H9 (cell line): ENCODE data around the gene KIF1A. TPM values are rescaled to one million over a fixed set of nuclear protein-coding genes. Genes with fewer than 3 reads are reported as not detected.

Experiments
- DNase-seq: peaks from one replicate; pipeline ENCODE4 v3.0.0-alpha.2; 2017
- H2AFZ ChIP-seq: one replicate; pipeline ENCODE4 v1.6.1; 2013; ENCODE audit warnings: mild to moderate bottlenecking, low read length, control low read depth, moderate library complexity
- H2AK5ac ChIP-seq: 2 replicates; pipeline ENCODE4 v1.6.1; 2013; ENCODE audit warnings: low read length, control low read depth, mixed read lengths; ENCODE audit not compliant: insufficient read length
- H2BK120ac ChIP-seq: one replicate; pipeline ENCODE4 v1.6.1; 2013; ENCODE audit warnings: low read depth, mild to moderate bottlenecking, low read length, control low read depth, inconsistent platforms; ENCODE audit not compliant: poor library complexity, severe bottlenecking
- H2BK12ac ChIP-seq: 2 replicates; pipeline ENCODE4 v1.6.1; 2013; ENCODE audit warnings: low read length, control low read depth, mixed read lengths, low read depth; ENCODE audit not compliant: insufficient read length
- H2BK15ac ChIP-seq: 2 replicates; pipeline ENCODE4 v1.6.1; 2013; ENCODE audit warnings: low read depth, low read length, control low read depth
- H2BK20ac ChIP-seq: one replicate; pipeline ENCODE4 v1.6.1; 2013; ENCODE audit warnings: low read depth, mild to moderate bottlenecking, low read length, control low read depth, inconsistent platforms; ENCODE audit not compliant: poor library complexity, severe bottlenecking
- H2BK5ac ChIP-seq: 2 replicates; pipeline ENCODE4 v1.6.1; 2013; ENCODE audit warnings: low read length, control low read depth, mixed read lengths; ENCODE audit not compliant: insufficient read length
- H3K14ac ChIP-seq: 2 replicates; pipeline ENCODE4 v1.6.1; 2013; ENCODE audit warnings: low read length, control low read depth; ENCODE audit not compliant: insufficient read depth
- H3K18ac ChIP-seq: 2 replicates; pipeline ENCODE4 v1.6.1; 2013; ENCODE audit warnings: low read depth, mild to moderate bottlenecking, mixed read lengths, low read length, control low read depth; ENCODE audit not compliant: insufficient read length
- H3K23ac ChIP-seq: 2 replicates; pipeline ENCODE4 v1.6.1; 2013; ENCODE audit warnings: low read length, control low read depth, mixed read lengths, low read depth; ENCODE audit not compliant: insufficient read length
- H3K23me2 ChIP-seq: 2 replicates; pipeline ENCODE4 v1.6.1; 2013; ENCODE audit warnings: low read depth, mild to moderate bottlenecking, mixed read lengths, low read length, control low read depth; ENCODE audit not compliant: insufficient read length, poor library complexity, severe bottlenecking
- H3K27ac ChIP-seq: 2 replicates; pipeline ENCODE4 v1.5.1; 2013; ENCODE audit warnings: low read length, control low read depth, mixed read lengths, low read depth; ENCODE audit not compliant: insufficient read length
- H3K27me3 ChIP-seq: 2 replicates; pipeline ENCODE4 v1.6.1; 2013; ENCODE audit warnings: low read length, control low read depth, inconsistent platforms; ENCODE audit not compliant: insufficient read depth
- H3K4ac ChIP-seq: 2 replicates; pipeline ENCODE4 v1.6.1; 2013; ENCODE audit warnings: low read depth, mild to moderate bottlenecking, control low read depth, inconsistent platforms, low read length, moderate library complexity
- H3K4me1 ChIP-seq: 2 replicates; pipeline ENCODE4 v1.6.1; 2013; ENCODE audit warnings: low read length, control low read depth, inconsistent platforms; ENCODE audit not compliant: insufficient read depth
- H3K4me2 ChIP-seq: 2 replicates; pipeline ENCODE4 v1.6.1; 2013; ENCODE audit warnings: low read length, control low read depth, mixed read lengths; ENCODE audit not compliant: insufficient read length, insufficient read depth
- H3K56ac ChIP-seq: 2 replicates; pipeline ENCODE4 v1.6.1; 2013; ENCODE audit warnings: low read depth, mild to moderate bottlenecking, mixed read lengths, low read length, control low read depth; ENCODE audit not compliant: insufficient read length
- H3K79me1 ChIP-seq: 2 replicates; pipeline ENCODE4 v1.6.1; 2013; ENCODE audit warnings: low read depth, mild to moderate bottlenecking, moderate library complexity, low read length, control low read depth, inconsistent platforms; ENCODE audit not compliant: insufficient read depth, poor library complexity, severe bottlenecking
- H3K79me2 ChIP-seq: 2 replicates; pipeline ENCODE4 v1.6.1; 2013; ENCODE audit warnings: low read length, control low read depth, inconsistent platforms; ENCODE audit not compliant: insufficient read depth
- H3K9ac ChIP-seq: 2 replicates; pipeline ENCODE4 v1.6.1; 2013; ENCODE audit warnings: low read length, control low read depth, mixed read lengths; ENCODE audit not compliant: insufficient read length; ENCODE audit errors: extremely low read depth
- H3K9me3 ChIP-seq: one replicate; pipeline ENCODE4 v1.6.1; 2013; ENCODE audit warnings: low read depth, low read length, inconsistent platforms; ENCODE audit not compliant: control insufficient read depth
- H3T11ph ChIP-seq: one replicate; pipeline ENCODE4 v1.6.1; 2013; ENCODE audit warnings: mild to moderate bottlenecking, low read length, control low read depth, inconsistent platforms
- H4K20me1 ChIP-seq: one replicate; pipeline ENCODE4 v1.6.1; 2013; ENCODE audit not compliant: control insufficient read depth, insufficient read length, insufficient read depth
- H4K5ac ChIP-seq: 2 replicates; pipeline ENCODE4 v1.6.1; 2013; ENCODE audit warnings: low read depth, mild to moderate bottlenecking, mixed read lengths, low read length, control low read depth; ENCODE audit not compliant: insufficient read length
- H4K8ac ChIP-seq: replicated peaks from 2 replicates; pipeline ENCODE4 v1.6.1; 2013; ENCODE audit warnings: low read length, control low read depth, mixed read lengths, low read depth; ENCODE audit not compliant: insufficient read length
- H4K91ac ChIP-seq: 2 replicates; pipeline ENCODE4 v1.6.1; 2013; ENCODE audit warnings: low read depth, mild to moderate bottlenecking, moderate library complexity, mixed read lengths, low read length, control low read depth; ENCODE audit not compliant: insufficient read length
- H3K27ac Mint-ChIP-seq, 3 experiments: 2 replicates in 2 of 3; 3 replicates in 1 of 3; pipeline ENCODE4 v1.8.0; 2020 to 2021; ENCODE audit warnings: mixed read lengths in 3 of 3, mild to moderate bottlenecking in 1 of 3, moderate library complexity in 1 of 3
- H3K27me3 Mint-ChIP-seq: 2 replicates; pipeline ENCODE4 v1.8.0; 2021; ENCODE audit warnings: low read depth, mild to moderate bottlenecking, moderate library complexity, mixed read lengths
- H3K36me3 Mint-ChIP-seq, 3 experiments: 2 replicates in 2 of 3; 3 replicates in 1 of 3; pipeline ENCODE4 v1.8.0; 2020 to 2021; ENCODE audit warnings: low read depth in 3 of 3, mixed read lengths in 3 of 3; ENCODE audit not compliant: insufficient read depth in 1 of 3
- H3K4me1 Mint-ChIP-seq, 2 experiments: 2 replicates each; pipeline ENCODE4 v1.8.0; 2020; ENCODE audit warnings: mixed read lengths in 2 of 2
- H3K4me3 Mint-ChIP-seq, 2 experiments: 2 replicates in 1 of 2; 3 replicates in 1 of 2; pipeline ENCODE4 v1.8.0; 2020 to 2021; ENCODE audit warnings: mild to moderate bottlenecking in 2 of 2, mixed read lengths in 2 of 2, moderate library complexity in 1 of 2
- H3K9me3 Mint-ChIP-seq, 2 experiments: 2 replicates in 1 of 2; 3 replicates in 1 of 2; pipeline ENCODE4 v1.8.0; 2020; ENCODE audit warnings: mild to moderate bottlenecking in 2 of 2, mixed read lengths in 2 of 2, moderate library complexity in 1 of 2
- CTCF ChIP-seq: fragments of 200-600 bp; sonication (generic); conservative IDR thresholded peaks from 3 replicates; pipeline ENCODE4 v1.8.0; 2021; ENCODE audit warnings: antibody characterized with exemption, mild to moderate bottlenecking
- WGBS: extraction: QIAGEN DNeasy Blood & Tissue Kit; methylation state at CpG from one replicate; pipeline ENCODE4 v1.1.7; 2013; ENCODE audit warnings: missing lambda C conversion rate, low lambda C conversion rate, mixed read lengths; ENCODE audit not compliant: insufficient read length; ENCODE audit errors: extremely low coverage; 5-methylcytosine and 5-hydroxymethylcytosine counted together
- total RNA-seq: library from RNA; stranded (reverse); gene quantifications from 2 replicates; pipeline ENCODE4 v1.2.1, GENCODE V29; 2021

KIF1A gene
- total RNA-seq, 1 experiment from 2014 or later = 204 TPM

- Histone ChIP-seq H2BK120ac (no peak overlapping the region), H3K18ac (no peak overlapping the region), H2BK12ac (no peak overlapping the region), H3K4me1 (no peaks in the 10 kb centered on the region), H3T11ph (no peak overlapping the region), H4K8ac (no peak overlapping the region), H3K4ac (no peak overlapping the region), H3K23ac (no peak overlapping the region), H2BK5ac (no peak overlapping the region), H4K20me1 (peaks cover 2% of the 10 kb centered on the region), H3K27ac (no peak overlapping the region), H3K4me2 (no peak overlapping the region), H2AK5ac (no peak overlapping the region), H4K91ac (no peak overlapping the region), H4K5ac (no peak overlapping the region), H3K56ac (no peak overlapping the region), H3K27me3 (no peaks in the 10 kb centered on the region), H3K79me2 (peaks cover 2% of the 10 kb centered on the region; the same call in 1 of the 2 replicates), H3K9me3 (no peaks in the 10 kb centered on the region), H3K9ac (no peak overlapping the region), H2BK15ac (no peak overlapping the region), H3K23me2 (no peaks in the 10 kb centered on the region), H3K14ac (no peak overlapping the region; the same call in 1 of the 2 replicates), H2BK20ac (no peak overlapping the region), H2AFZ (no peak overlapping the region), H3K79me1 (peaks cover 10% of the 10 kb centered on the region)
- peaks cover 11 to 19% of the 10 kb centered on the region in 2 experiments for H3K4me1 Mint-ChIP-seq
- H3K36me3 Mint-ChIP-seq = peaks cover 16 to 59% (median 54%) of the 10 kb centered on the region in 3 experiments
- no peak for DNase-seq
- TF ChIP-seq CTCF = no peak
- H3K4me3 Mint-ChIP-seq = no peak overlapping the region
- H3K27ac Mint-ChIP-seq = peak overlapping the region in 2 of 3 experiments; percentile 44; a peak in 2 of 7 replicates
- H3K9me3 Mint-ChIP-seq = no peaks in the 10 kb centered on the region
- no CpG with 5 or more reads among the region's 23 CpGs for WGBS
- no peaks in the 10 kb centered on the region for H3K27me3 Mint-ChIP-seq
Measured at GRCh38 chr2:240789501-240790369, 30.3 kb downstream of the KIF1A start.
